GM12865 (cell line): ENCODE data around the gene LIPA.

Experiments
- DNase-seq: peaks from one replicate; pipeline ENCODE4 v3.0.0; 2010; ENCODE audit warnings: low read depth
- H3K4me3 ChIP-seq: 2 replicates; pipeline ENCODE4 v1.5.1; 2011; ENCODE audit warnings: mild to moderate bottlenecking, low read depth, low read length, control low read depth
- CTCF ChIP-seq: IDR thresholded peaks from 2 replicates; pipeline ENCODE4 v1.5.1; 2011; ENCODE audit warnings: low read length, control low read depth, low read depth, inconsistent platforms; ENCODE audit not compliant: insufficient read depth; ENCODE audit errors: missing control alignments

LIPA gene

GRCh38 chr10:89185658-89186057 lies 65.9 kb downstream of the LIPA start:
- no peak for TF ChIP-seq CTCF
- no peak for DNase-seq
- no peak overlapping the region for H3K4me3 ChIP-seq

- DNase-seq: no peak
- H3K4me3 ChIP-seq: no peak overlapping the region
- no peak for TF ChIP-seq CTCF
Observed at GRCh38 chr10:89184638-89185037, 66.9 kb downstream of the LIPA start.

- DNase-seq: no peak
- TF ChIP-seq CTCF: no peak
- H3K4me3 ChIP-seq: no peak overlapping the region
Observed at GRCh38 chr10:89183571-89183970, 68.0 kb downstream of the LIPA start.

GRCh38 chr10:89182894-89183293 lies 68.7 kb downstream of the LIPA start:
- DNase-seq: no peak
- no peak for TF ChIP-seq CTCF
- no peak overlapping the region for H3K4me3 ChIP-seq

- TF ChIP-seq CTCF: no peak
- no peak for DNase-seq
- H3K4me3 ChIP-seq: no peak overlapping the region
Observed at GRCh38 chr10:89175816-89176215, 75.8 kb downstream of the LIPA start.

- no peak for TF ChIP-seq CTCF
- H3K4me3 ChIP-seq: no peak overlapping the region
- no peak for DNase-seq
Observed at GRCh38 chr10:89173075-89173474, 78.5 kb downstream of the LIPA start.

- no peak for TF ChIP-seq CTCF
- no peak for DNase-seq
Observed at GRCh38 chr10:89171996-89172395, 79.6 kb downstream of the LIPA start.

More at GRCh38 chr10:89171996-89172395, 79.6 kb downstream of the LIPA start:
- no peak overlapping the region for H3K4me3 ChIP-seq
